Glutamatergic neuron (in vitro differentiated cells): ENCODE measurements around the gene LRRC47. TPM values are rescaled to one million over a fixed set of nuclear protein-coding genes. Genes with fewer than 3 reads are reported as not detected.

Experiments used
- DNase-seq: peaks from one replicate; pipeline ENCODE4 v3.0.0; 2022
- H3K27ac Mint-ChIP-seq: one replicate; pipeline ENCODE4 v1.8.0; 2020; ENCODE audit warnings: mild to moderate bottlenecking, mixed read lengths, inconsistent platforms; ENCODE audit not compliant: unreplicated experiment
- H3K27me3 Mint-ChIP-seq: one replicate; pipeline ENCODE4 v1.8.0; 2020; ENCODE audit warnings: mild to moderate bottlenecking, moderate library complexity, mixed read lengths, inconsistent platforms; ENCODE audit not compliant: unreplicated experiment
- H3K36me3 Mint-ChIP-seq: one replicate; pipeline ENCODE4 v1.8.0; 2020; ENCODE audit warnings: mild to moderate bottlenecking, mixed read lengths, inconsistent platforms; ENCODE audit not compliant: unreplicated experiment
- H3K4me1 Mint-ChIP-seq: one replicate; pipeline ENCODE4 v1.8.0; 2020; ENCODE audit warnings: mild to moderate bottlenecking, low read depth, mixed read lengths, inconsistent platforms; ENCODE audit not compliant: unreplicated experiment
- H3K4me3 Mint-ChIP-seq: one replicate; pipeline ENCODE4 v1.8.0; 2020; ENCODE audit warnings: mild to moderate bottlenecking, mixed read lengths, inconsistent platforms; ENCODE audit not compliant: unreplicated experiment
- H3K9me3 Mint-ChIP-seq: one replicate; pipeline ENCODE4 v1.8.0; 2020; ENCODE audit warnings: mild to moderate bottlenecking, moderate library complexity, mixed read lengths, inconsistent platforms; ENCODE audit not compliant: unreplicated experiment
- CTCF ChIP-seq: fragments of 200-600 bp; sonication (generic); IDR thresholded peaks from one replicate; pipeline ENCODE4 v1.5.0; 2021; ENCODE audit not compliant: partially characterized antibody, unreplicated experiment
- total RNA-seq: library from RNA; stranded (reverse); fragmentation: NEBNext Ultra II Directional; extraction: Animal tissue kit (Norgen Biotek cat#: 25700); gene quantifications from one replicate; pipeline ENCODE4 v1.2.1, GENCODE V29; 2021; ENCODE audit not compliant: unreplicated experiment

Gene LRRC47
- total RNA-seq, 1 donor from 2014 or later, result 79.7 TPM

GRCh38 chr1:3790500-3790923 is 5.8 kb downstream of the LRRC47 start:
- peak; percentile 52 for DNase-seq
- peaks cover 5% of the 10 kb centered on the region for H3K9me3 Mint-ChIP-seq
- H3K4me1 Mint-ChIP-seq, result peaks cover 27% of the 10 kb centered on the region
- TF ChIP-seq CTCF, result no peak
- H3K27me3 Mint-ChIP-seq, result peaks cover 8% of the 10 kb centered on the region
- H3K36me3 Mint-ChIP-seq, result peaks cover 9% of the 10 kb centered on the region
- no peak overlapping the region for H3K4me3 Mint-ChIP-seq
- no peak overlapping the region for H3K27ac Mint-ChIP-seq

GRCh38 chr1:3789421-3790300 is 6.6 kb downstream of the LRRC47 start:
- Mint-ChIP-seq H3K36me3 (peaks cover 5% of the 10 kb centered on the region), H3K9me3 (peaks cover 2% of the 10 kb centered on the region), H3K27ac (peak overlapping the region; percentile 78), H3K4me3 (no peak overlapping the region), H3K27me3 (peaks cover 6% of the 10 kb centered on the region), H3K4me1 (peaks cover 21% of the 10 kb centered on the region)
- peak; percentile 21 for DNase-seq
- no peak for TF ChIP-seq CTCF

- H3K27ac Mint-ChIP-seq, result peak overlapping the region; percentile 44
- H3K27me3 Mint-ChIP-seq, result peaks cover 8% of the 10 kb centered on the region
- no peak overlapping the region for H3K4me3 Mint-ChIP-seq
- TF ChIP-seq CTCF, result no peak
- H3K4me1 Mint-ChIP-seq, result peaks cover 24% of the 10 kb centered on the region
- peaks cover 5% of the 10 kb centered on the region for H3K36me3 Mint-ChIP-seq
- DNase-seq, result no peak
- peaks cover 3% of the 10 kb centered on the region for H3K9me3 Mint-ChIP-seq
Observed at GRCh38 chr1:3788756-3789420, 7.4 kb downstream of the LRRC47 start.

GRCh38 chr1:3787745-3788605 is 8.3 kb downstream of the LRRC47 start:
- peaks cover 3% of the 10 kb centered on the region for H3K9me3 Mint-ChIP-seq
- H3K4me1 Mint-ChIP-seq, result peaks cover 21% of the 10 kb centered on the region
- H3K27ac Mint-ChIP-seq, result peak overlapping the region; percentile 44
- peaks cover 5% of the 10 kb centered on the region for H3K36me3 Mint-ChIP-seq
- peaks cover 8% of the 10 kb centered on the region for H3K27me3 Mint-ChIP-seq
- H3K4me3 Mint-ChIP-seq, result no peak overlapping the region
- DNase-seq, result no peak
- no peak for TF ChIP-seq CTCF
